ENCODE data around the gene WDR37.
A peak's percentile ranks its signal among the peaks of the same experiment; 100 is the strongest.
"Not testable (repeated sequence)": the region's sequence is repeated elsewhere in the genome, so short reads cannot be mapped to it uniquely, and the experiment has no call there.

The WDR37 gene

GRCh38 chr10:1056326-1057105 lies at the start of gene WDR37:
Gene WDR37, plus strand, starts transcription at chr10:1056385. Its CDS starts 15,771 bp downstream, at chr10:1072156.
- DNase-seq (ENCODE audit: low spot score): peak; percentile 87

- DNase-seq (ENCODE audit: low spot score): no peak
These were observed 49.6 kb upstream of the WDR37 start for GRCh38 chr10:1006573-1006972.

DNA sequence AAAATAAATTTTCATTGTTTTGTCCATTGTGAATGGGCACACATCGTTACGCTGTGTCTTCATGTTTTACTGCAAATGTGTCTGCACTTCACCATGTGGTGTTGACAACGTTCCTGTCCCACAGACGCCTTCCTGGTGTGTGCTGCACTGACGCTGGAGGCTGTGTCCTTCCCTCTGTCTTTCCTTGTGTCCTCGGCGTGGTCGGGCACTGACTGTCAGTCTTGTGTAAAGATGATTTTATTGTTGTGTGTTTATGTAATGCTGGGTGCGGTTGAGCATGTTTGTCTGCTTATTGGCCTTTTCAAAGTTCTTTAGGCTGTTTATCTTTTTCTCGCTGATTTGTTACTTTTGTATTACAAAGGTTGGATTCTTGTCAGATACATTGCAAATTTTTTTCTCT lies 48.6 kb upstream of the WDR37 start:
- DNase-seq (ENCODE audit: low spot score): no peak

DNA sequence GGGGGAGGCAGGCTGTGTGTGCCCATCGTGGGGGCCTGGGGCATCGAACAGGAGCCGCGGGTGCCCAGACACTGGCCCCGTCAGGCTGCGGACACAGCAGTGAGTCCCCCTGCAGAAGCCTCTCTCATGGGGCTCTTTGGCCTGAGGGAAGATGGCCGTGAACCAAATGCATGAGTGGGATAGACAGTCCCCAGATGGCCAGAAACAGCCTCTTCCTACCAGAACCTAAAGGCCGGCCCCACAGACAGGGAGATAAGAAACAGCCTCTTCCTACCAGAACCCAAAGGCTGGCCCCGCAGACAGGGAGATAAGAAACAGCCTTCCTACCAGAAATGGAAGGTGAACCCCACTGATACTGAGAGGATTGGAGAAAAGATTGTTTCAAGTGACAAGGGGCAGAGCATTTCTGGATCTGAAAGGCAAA lies 47.1 kb upstream of the WDR37 start:
- DNase-seq (ENCODE audit: low spot score): no peak

DNA sequence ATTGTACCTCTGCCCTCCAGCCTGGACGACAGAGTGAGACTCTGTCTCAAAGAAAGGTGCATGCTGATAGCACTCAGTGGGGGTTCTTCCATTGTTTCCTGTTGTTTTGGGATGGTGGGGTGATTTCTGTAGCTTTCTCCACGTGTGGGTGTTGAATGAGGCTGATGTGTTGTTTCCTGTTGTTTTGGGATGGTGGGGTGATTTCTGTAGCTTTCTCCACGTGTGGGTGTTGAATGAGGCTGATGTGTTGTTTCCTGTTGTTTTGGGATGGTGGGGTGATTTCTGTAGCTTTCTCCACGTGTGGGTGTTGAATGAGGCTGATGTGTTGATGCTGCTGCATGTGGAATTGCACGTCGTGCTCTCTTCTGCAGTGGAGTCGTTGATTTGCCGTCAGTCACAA lies 46.2 kb upstream of the WDR37 start:
- DNase-seq (ENCODE audit: low spot score): not testable (repeated sequence)

- DNase-seq (ENCODE audit: low spot score): no peak
These were observed 45.5 kb upstream of the WDR37 start for GRCh38 chr10:1010703-1011102.

DNA sequence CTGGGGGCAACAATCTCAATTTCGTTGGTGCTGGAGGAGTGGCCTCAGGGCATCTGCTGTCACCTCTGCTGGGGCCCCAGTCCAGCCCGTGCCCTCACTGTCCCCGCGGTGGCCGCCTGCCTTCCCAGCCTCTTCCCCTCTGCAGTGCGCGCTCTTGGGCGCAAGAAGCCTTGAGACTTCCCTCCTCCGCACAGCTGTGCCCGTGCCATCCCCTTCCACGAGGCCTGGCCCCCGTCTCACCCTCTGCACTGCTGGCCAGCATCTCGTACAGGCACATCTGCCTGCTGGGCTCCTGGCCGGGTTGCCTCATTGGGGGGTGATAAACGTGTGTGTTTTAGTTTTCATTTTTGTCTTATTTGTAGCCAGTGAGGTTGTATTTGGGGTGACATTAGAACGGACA lies 44.5 kb upstream of the WDR37 start:
- no peak for DNase-seq (ENCODE audit: low spot score)

GRCh38 chr10:1015688-1016087 lies 40.5 kb upstream of the WDR37 start:
- no peak for DNase-seq (ENCODE audit: low spot score)

GRCh38 chr10:1019362-1019761 lies 36.8 kb upstream of the WDR37 start:
- DNase-seq (ENCODE audit: low spot score): no peak

GRCh38 chr10:1020460-1020859 lies 35.7 kb upstream of the WDR37 start:
- no peak for DNase-seq (ENCODE audit: low spot score)

DNA sequence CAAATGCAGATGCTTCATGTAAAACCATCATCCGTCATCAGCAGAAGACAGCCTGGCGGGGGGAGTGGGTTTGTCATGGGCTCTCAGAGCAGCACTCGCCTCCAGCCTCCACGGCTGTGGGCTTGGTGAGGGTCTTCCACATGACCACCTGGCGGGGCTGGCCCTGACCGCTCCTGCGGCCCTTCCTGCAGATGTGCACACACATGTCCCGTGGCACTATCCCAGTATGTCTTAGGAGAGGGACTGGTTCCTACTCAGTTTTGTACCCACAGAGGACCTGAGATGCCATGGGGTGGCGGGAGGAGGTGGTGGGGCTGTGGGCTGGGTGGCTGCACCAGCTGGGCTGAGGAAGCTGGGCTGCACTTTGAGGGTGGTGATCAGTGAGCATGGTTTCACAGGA lies 35.2 kb upstream of the WDR37 start:
- DNase-seq (ENCODE audit: low spot score): no peak

DNA sequence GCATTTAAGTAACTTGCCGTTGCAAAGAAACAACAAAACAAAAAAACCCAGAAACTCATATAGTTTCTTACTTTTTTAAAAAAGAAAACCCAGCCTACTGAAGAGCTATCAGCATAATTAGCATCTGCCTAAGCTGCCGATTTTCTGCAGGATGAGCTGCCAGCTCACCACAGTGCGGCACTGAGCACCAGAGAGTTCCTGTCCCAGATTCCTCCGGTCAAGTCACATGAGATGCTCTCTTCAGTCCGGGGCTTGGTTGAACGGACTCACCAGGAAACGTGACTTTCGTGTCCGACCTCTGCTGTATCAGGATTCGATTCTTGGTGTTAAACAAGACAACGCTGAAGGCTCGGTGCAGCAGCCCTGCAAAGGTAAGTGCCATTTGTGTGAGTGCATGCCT lies 33.8 kb upstream of the WDR37 start:
- DNase-seq (ENCODE audit: low spot score): no peak

DNA sequence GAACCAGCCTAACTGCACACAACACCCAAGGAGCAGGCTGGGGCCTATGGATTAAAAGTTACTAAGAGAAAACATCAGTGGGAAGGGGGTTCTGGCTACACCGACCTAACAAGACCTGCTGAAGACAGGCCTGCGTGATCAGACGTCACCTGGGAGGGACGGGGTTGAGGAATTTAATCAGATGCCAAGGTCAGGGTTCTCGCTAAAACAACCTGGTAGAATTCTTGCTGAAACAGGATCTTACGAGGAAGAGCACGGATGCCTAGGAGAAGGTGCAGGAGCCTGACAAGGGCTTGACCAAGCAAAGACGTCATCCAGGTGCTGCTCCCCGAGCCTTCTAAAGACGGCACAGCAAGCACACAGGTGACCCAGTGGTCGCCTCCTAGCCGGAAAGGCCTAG lies 32.1 kb upstream of the WDR37 start:
- no peak for DNase-seq (ENCODE audit: low spot score)

- no peak for DNase-seq (ENCODE audit: low spot score)
These were observed 30.5 kb upstream of the WDR37 start, which contains the start of gene IDI2 for GRCh38 chr10:1025683-1026082. Gene IDI2, minus strand, starts transcription at chr10:1025859. Its CDS starts 1,136 bp downstream, at chr10:1024723.

- DNase-seq (ENCODE audit: low spot score): no peak
These were observed 29.6 kb upstream of the WDR37 start for GRCh38 chr10:1026578-1026977.

GRCh38 chr10:1029838-1030237 lies 26.3 kb upstream of the WDR37 start:
- no peak for DNase-seq (ENCODE audit: low spot score)

DNA sequence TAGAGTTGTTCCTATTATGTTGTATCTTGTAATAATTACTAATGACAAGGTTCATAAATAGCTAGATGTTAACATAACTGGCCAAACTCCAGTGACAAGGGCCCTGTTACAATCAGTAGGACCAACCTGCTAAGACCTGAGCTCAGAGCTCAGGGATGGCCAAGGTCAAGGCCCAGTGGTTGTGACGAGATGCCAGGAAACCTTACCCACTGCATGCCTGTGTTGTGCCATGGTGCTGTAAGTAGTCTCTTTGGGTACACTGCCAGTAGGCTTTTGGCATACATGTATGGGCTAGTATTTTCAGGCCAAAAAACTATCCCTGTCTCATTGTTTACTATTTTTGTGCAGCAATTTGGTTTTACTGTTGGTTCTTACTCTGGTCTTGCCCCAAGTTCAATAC lies 22.6 kb upstream of the WDR37 start:
- no peak for DNase-seq (ENCODE audit: low spot score)

DNA sequence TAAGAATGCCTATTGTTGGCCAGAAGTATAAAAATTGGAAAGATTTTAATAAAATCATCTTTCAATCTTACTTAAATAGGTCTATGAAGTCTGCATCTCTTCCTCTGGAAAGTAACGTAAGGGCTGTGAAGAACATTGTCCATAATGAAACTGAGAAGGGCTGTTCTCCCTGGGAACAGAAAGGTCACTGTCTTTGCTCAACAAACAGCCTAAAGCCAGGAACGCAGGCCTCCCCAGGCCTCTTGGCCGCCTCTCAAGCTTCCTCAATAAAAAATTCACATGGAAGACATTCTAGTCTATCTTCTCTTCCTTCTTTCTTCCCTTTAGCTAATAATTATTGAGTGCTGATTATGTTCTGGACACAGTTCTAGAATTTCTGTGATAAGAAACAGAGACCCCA lies 21.4 kb upstream of the WDR37 start:
- DNase-seq (ENCODE audit: low spot score): no peak

DNA sequence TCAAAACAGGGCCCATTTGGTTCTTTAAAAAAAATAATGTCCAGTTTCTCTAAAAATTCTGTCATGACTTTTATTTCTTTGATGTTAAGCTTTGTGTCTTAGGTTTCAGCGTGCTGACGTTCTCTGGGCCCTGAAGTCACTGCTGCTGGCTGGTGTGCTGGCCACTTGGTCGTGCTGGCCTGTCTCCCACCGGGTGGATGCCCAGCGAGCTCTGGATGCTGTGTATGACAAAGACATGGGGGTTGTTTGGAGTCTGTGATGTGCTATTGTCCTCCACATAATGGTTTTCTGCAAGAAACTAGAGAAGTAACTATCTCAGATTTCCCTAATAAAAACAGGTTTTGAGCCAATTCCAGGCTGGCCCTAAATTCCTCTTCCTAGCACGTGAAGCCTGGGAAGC lies 21.0 kb upstream of the WDR37 start:
- DNase-seq (ENCODE audit: low spot score): no peak

- DNase-seq (ENCODE audit: low spot score): peak; percentile 52
These were observed 19.8 kb upstream of the WDR37 start for GRCh38 chr10:1036341-1036791.

DNA sequence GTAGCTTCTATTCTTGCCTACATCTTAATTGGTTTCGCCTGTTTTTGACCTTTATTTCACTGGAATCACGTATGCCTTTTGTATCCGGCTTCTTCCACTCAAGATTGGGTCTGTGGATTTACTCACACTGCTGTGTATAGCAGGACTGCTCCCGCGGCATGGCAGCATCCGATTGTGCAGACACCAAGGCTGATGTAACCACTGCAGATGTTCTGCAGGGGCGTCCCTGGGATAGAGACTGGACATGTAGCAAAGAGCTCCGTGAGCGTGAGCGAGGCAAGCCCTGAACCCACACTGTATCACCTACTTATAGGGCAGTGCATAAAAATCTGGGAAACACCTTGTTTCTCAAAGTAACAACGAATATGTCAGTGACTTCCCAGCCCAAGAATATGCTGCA lies 19.1 kb upstream of the WDR37 start:
- no peak for DNase-seq (ENCODE audit: low spot score)

DNA sequence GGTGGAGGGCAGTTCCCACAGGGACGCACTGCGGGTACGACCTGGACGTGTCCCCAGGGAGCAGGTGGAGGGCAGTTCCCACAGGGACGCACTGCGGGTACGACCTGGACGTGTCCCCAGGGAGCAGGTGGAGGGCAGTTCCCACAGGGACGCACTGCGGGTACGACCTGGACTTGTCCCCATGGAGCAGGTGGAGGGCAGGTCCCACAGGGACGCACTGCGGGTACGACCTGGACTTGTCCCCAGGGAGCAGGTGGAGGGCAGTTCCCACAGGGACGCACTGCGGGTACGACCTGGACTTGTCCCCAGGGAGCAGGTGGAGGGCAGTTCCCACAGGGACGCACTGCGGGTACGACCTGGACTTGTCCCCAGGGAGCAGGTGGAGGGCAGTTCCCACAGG lies 17.4 kb upstream of the WDR37 start:
- not testable (repeated sequence) for DNase-seq (ENCODE audit: low spot score)

GRCh38 chr10:1040133-1040532 lies 16.1 kb upstream of the WDR37 start:
- no peak for DNase-seq (ENCODE audit: low spot score)

DNA sequence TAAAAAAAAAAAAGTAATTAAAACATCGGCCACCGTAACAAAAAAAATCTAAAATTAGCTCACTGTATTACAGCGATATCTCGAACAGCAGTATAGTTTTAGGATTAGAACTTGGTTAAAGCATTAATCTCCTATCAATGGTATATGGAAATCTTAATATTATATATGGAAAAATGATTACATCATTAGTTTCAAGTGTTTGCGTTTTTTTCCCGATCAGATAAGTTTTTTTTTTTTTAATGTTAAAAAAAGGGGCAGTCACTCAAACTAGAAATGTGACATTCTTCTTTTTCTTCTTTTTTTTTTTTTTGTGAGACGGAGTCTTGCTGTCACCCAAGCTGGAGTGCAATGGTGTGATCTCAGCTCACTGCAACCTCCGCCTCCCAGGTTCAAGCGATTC lies 14.7 kb upstream of the WDR37 start:
- DNase-seq (ENCODE audit: low spot score): no peak
